IPS-NIHi7 (cell line): ENCODE measurements around the gene OR4K13.

Experiments
- DNase-seq: peaks from one replicate; pipeline ENCODE4 v3.0.0; 2012; ENCODE audit warnings: mixed read lengths; ENCODE audit errors: extremely low spot score

Gene OR4K13

GRCh38 chr14:20035938-20036337 lies at the start of gene OR4K13:
Gene OR4K13 (minus strand): TSS chr14:20036038. CDS start chr14:20034758, 1,280 bp downstream.
- no peak for DNase-seq

- no peak for DNase-seq
These were observed 23.9 kb upstream of the OR4K13 start, which contains the start of gene OR4L1 for GRCh38 chr14:20059745-20060144. Gene OR4L1 (plus strand): TSS chr14:20060045. CDS start chr14:20060045, 0 bp downstream.

GRCh38 chr14:20048202-20048601 lies 12.4 kb upstream of the OR4K13 start:
- no peak for DNase-seq

- no peak for DNase-seq
These were observed 8.4 kb upstream of the OR4K13 start for GRCh38 chr14:20044243-20044642.

DNA sequence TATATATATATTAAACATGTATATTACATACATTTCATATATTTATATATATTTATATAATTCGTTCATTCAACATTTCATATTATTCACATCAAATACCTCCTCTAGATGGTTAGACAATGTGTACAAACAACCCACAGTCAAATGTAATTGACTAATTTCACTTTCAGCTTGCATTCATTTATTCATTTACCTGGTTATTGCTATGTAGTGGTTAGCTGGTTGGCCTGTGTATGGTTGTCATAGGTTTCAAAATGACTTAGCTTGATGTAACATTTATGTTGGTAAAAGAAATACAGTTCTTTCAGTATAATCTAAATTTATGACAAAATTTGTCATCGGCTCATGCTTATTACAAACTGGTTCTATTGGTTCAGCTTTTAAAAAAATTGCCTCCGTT lies 389 bp downstream of the OR4K13 start:
- no peak for DNase-seq

DNA sequence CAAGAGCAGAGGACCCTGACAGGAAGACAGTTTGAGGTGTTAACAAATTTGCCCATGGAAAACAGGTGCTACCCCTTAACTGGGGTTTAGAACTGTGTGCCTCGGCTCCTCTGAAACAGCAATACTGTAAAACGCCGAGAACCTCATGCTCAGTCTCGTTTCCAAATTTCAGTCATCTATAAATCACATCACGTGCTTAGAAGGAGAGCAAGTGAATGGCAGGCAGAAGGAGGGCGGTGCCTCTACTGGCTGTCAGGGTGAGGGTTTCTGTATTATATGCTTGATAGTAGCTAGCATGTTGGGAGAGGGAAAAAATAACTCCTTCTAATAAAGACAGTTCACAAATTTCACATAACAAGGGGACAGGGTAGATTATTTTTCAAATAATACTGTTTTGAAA lies 4.8 kb downstream of the OR4K13 start:
- no peak for DNase-seq

- no peak for DNase-seq
These were observed 16.5 kb downstream of the OR4K13 start, which contains the start of gene OR4K14 for GRCh38 chr14:20019257-20019865. Gene OR4K14 (minus strand): TSS chr14:20019307. CDS start chr14:20015193, 4,114 bp downstream.

- no peak for DNase-seq
These were observed 27.7 kb downstream of the OR4K13 start for GRCh38 chr14:20008156-20008555.

DNA sequence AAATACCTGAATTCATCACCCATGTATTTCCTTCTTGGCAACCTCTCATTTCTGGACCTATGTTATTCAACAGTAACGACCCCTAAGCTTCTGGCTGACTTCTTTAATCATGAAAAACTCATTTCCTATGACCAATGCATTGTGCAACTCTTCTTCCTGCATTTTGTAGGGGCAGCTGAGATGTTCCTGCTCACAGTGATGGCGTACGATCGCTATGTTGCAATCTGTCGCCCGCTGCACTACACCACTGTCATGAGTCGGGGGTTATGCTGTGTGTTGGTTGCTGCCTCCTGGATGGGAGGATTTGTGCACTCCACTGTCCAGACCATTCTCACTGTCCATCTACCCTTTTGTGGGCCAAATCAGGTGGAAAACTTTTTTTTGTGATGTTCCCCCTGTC lies 33.5 kb downstream of the OR4K13 start:
- no peak for DNase-seq

DNA sequence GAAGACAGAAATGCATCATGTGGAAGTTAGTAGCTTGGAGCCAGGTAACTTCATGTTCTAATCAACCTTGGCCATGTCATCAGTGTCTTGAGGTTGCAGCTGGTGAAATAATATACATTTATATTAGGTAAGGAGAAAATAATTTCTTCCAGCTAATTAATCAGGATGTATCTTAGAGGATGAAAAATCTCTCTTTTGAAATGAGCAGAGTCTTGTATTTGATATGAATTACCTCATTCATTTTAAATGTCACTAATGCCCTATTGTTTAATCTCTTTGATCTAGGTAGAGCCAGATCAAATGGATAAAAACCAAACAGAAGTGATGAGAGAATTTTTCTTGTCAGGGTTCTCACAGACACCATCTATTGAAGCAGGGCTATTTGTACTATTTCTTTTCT lies 34.0 kb downstream of the OR4K13 start, which contains the start of gene OR4Q2:
TSS of gene OR4Q2 (plus strand) at position 301 of the 400 bp plus-strand sequence.
- DNase-seq = no peak

GRCh38 chr14:19993438-19993837 lies 42.4 kb downstream of the OR4K13 start:
- DNase-seq = no peak
